Psoas muscle (tissue), 8 donors: ENCODE data around the gene CLEC4D. TPM values are rescaled to one million over a fixed set of nuclear protein-coding genes. Genes with fewer than 3 reads are reported as not detected.
"Not testable (repeated sequence)": the region's sequence is repeated elsewhere in the genome, so short reads cannot be mapped to it uniquely, and the experiment has no call there.

Experiments used
- ATAC-seq, 4 donors: fragments of 200-7000 bp; cut with Tn5 transposase; one replicate each; pipeline ENCODE4 v1.9.1; 2020; ENCODE audit warnings: moderate library complexity in 3 of 4, mild to moderate bottlenecking in 2 of 4
- DNase-seq, 2 donors: peaks; one replicate each; pipeline ENCODE4 v3.0.0-alpha.2; 2020
- H3K27ac ChIP-seq: fragments of 200-600 bp; one replicate; pipeline ENCODE4 v1.8.0; 2022
- H3K27me3 ChIP-seq, 3 donors: fragments of 200-600 bp in 1 of 3; one replicate each; pipeline versions ENCODE4 v1.6.1 to v1.8.0; 2013 to 2022; ENCODE audit warnings: low read length in 2 of 3, mild to moderate bottlenecking in 2 of 3, moderate library complexity in 1 of 3; ENCODE audit not compliant: insufficient read depth in 3 of 3
- H3K36me3 ChIP-seq, 2 donors: fragments of 200-600 bp in 1 of 2; one replicate each; pipeline versions ENCODE4 v1.6.1 to v1.8.0; 2013 to 2022; ENCODE audit warnings: low read depth in 1 of 2, mild to moderate bottlenecking in 1 of 2, moderate library complexity in 1 of 2; ENCODE audit not compliant: insufficient read depth in 1 of 2
- H3K4me1 ChIP-seq: fragments of 200-600 bp; one replicate; pipeline ENCODE4 v1.8.0; 2022
- H3K4me3 ChIP-seq: fragments of 200-600 bp; one replicate; pipeline ENCODE4 v1.8.0; 2022; ENCODE audit warnings: mild to moderate bottlenecking
- H3K9me3 ChIP-seq: fragments of 200-600 bp; one replicate; pipeline ENCODE4 v1.8.0; 2022
- CTCF ChIP-seq: fragments of 200-600 bp; IDR thresholded peaks from one replicate; pipeline ENCODE4 v1.8.0; 2022; ENCODE audit warnings: antibody characterized with exemption
- WGBS, 3 donors: extraction: QIAGEN DNeasy Blood & Tissue Kit; methylation state at CpG; one replicate each; pipeline versions ENCODE4 v1.1.6 to v1.1.7; 2013; 5-methylcytosine and 5-hydroxymethylcytosine counted together
- intact Hi-C, 2 donors: fragments of 100-400 bp; cut with DNase I; formaldehyde crosslinking; loops; one replicate each; pipeline versions ENCODE4 v1.11.0 to v1.14.2; 2022
- polyA plus RNA-seq, 3 donors: library from polyadenylated mRNA; stranded (reverse); fragments of 200-250 nt; gene quantifications; one replicate each; pipeline ENCODE4 v1.2.3, GENCODE V29; 2013
- total RNA-seq, 4 donors: library from RNA; stranded (reverse); fragmentation: NEBNext Ultra II Directional in 2 of 4; extraction: Animal tissue kit (Norgen Biotek cat#: 25700) in 2 of 4; gene quantifications; one replicate each; pipeline versions ENCODE4 v1.2.1 to v1.2.4, GENCODE V29; 2021 to 2023
- donor health status: healthy with polysubstance abuse.
- donor health status: DM: no; HTN: no; CAD: no; lungs with moderate emphysema.
- donor health status: Bipolar disorder and iron deficiency.
- donor health status: healthy.
- donor health status: DM: yes; HTN: yes; CAD: no.
- donor health status: DM: no; HTN: no; CAD: no.
- donor health status: DM: no; HTN: no; CAD: no.
- donor health status: DM: yes; HTN: yes; CAD: no.

CLEC4D gene
- total and polyA plus RNA-seq, 7 donors = 0.09 to 0.34 (median 0.09) TPM; not detected in 4

DNA sequence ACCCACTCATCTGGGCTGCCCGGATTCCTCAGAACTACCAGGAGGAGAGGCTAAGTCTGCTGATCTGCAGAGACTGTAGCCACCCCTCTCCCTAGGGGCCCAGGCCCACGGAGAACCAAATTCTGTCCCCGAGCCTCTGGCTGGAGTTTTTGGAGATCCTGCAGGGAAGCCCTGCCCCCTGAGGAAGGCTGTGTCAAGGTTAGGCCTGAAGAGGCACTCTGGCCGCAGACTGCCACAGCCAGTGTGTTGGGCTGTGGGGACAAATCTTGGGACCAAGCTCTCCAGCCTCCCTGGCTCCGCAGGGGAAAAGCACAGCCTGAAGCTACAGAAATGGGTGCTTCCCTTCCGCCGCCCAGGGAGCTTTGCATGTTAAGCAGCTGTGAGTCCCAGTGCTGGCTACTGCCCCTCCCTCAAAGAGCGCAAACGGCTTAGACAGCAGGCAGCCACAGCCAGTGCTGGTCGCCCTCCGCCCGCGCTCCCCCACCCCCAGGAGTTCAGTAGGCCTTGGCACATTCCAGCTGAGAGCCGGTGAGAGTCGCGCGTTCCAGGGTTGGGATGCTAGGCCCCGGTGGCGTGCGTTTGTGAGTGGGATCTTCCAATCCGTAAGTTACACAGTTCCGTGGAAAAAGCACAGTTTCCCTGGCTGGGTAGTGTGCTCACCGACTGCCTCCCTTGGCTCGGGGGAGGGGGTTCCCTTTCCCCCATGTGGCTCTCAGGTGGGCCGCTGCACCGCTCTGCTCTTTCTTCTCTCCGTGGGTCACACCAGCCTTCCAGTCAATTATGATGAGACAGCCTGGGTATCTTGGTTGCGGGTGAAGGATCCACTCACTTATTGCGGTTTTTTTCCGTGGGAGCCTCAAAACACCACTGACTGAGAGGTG lies 14.2 kb downstream of the CLEC4D start:
- Histone ChIP-seq H3K4me3 (no peak overlapping the region), H3K27ac (no peak overlapping the region), H3K27me3 (no peaks in the 10 kb centered on the region), H3K9me3 (peaks cover 6% of the 10 kb centered on the region), H3K36me3 (no peaks in the 10 kb centered on the region), H3K4me1 (no peaks in the 10 kb centered on the region)
- DNase-seq (no peak), ATAC-seq (no peak)
- intact Hi-C loops = no loop called here
- 71 to 73% (median 71%) methylated on average over 30 of the region's 30 CpGs for WGBS, 3 donors
- no peak for TF ChIP-seq CTCF

GRCh38 chr12:8532045-8532444 lies 18.7 kb downstream of the CLEC4D start:
- Histone ChIP-seq H3K27ac (no peak overlapping the region), H3K9me3 (no peaks in the 10 kb centered on the region), H3K27me3 (no peaks in the 10 kb centered on the region), H3K4me1 (no peaks in the 10 kb centered on the region), H3K4me3 (no peak overlapping the region), H3K36me3 (no peaks in the 10 kb centered on the region)
- no peak for TF ChIP-seq CTCF
- DNase-seq (no peak), ATAC-seq (no peak)
- intact Hi-C loops = no loop called here
- 72 to 75% (median 74%) methylated on average over 7 of the region's 7 CpGs for WGBS, 3 donors

DNA sequence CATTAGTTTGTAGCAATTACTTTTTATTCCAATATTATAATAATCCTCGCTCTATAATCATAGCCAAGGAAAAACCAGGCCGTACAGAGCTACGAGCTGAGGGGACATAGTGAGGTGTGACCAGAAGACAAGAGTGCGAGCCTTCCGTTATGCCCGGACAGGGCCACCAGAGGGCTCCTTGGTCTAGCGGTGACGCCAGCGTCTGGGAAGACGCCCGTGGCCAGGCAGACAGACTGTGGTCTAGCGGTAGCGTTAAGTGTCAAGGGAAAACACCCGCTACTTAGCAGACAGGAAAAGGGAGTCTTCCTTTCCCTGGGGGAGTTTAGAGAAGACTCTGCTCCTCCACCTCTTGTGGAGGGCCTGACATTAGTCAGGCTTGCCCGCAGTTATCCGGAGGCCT lies 24.5 kb downstream of the CLEC4D start:
- WGBS, 3 donors = 79 to 84% (median 81%) methylated on average over 14 to 16 of the region's 16 CpGs
- H3K4me3 ChIP-seq, H3K27ac ChIP-seq, H3K4me1 ChIP-seq, H3K9me3 ChIP-seq, intact Hi-C loops, ATAC-seq, H3K36me3 ChIP-seq, DNase-seq, H3K27me3 ChIP-seq: not testable (repeated sequence)

- H3K4me1 ChIP-seq, DNase-seq, ATAC-seq, H3K36me3 ChIP-seq, H3K4me3 ChIP-seq, H3K27me3 ChIP-seq, H3K27ac ChIP-seq, H3K9me3 ChIP-seq: not testable (repeated sequence)
- intact Hi-C loops = loop anchor here (10.0 kb wide), 1 partner anchor 504 kb away; no protein-coding TSS in a partner anchor
- WGBS, 3 donors = 40 to 56% (median 40%) methylated on average over 4 of the region's 4 CpGs
Measured at GRCh38 chr12:8540831-8541230, 27.5 kb downstream of the CLEC4D start, which contains the start of gene CLEC4E. Gene CLEC4E (minus strand): TSS chr12:8540905. CDS start chr12:8540797, 108 bp downstream.

DNA sequence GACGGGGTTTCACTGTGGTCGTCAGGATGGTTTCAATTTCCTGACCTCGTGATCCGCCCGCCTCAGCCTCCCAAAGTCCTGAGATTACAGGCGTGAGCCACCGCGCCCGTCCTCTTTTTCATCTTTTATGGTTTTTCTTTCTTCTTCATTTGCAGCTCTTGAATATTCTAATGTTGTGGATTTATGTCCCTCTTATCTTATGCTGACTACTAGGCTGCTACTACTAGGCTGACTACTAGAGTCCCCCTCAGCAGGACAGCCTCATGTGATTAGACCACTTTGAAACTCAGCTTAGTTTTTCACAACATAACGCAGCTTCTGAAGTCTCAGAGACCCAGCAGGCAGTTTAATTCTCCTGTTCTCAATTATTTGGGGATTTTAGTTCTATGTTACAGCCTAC lies 28.3 kb downstream of the CLEC4D start:
- 83 to 89% (median 86%) methylated on average over 10 of the region's 10 CpGs for WGBS, 3 donors
- Histone ChIP-seq H3K4me3 (no peak overlapping the region), H3K36me3 (no peaks in the 10 kb centered on the region), H3K27ac (no peak overlapping the region), H3K4me1 (no peaks in the 10 kb centered on the region), H3K27me3 (no peaks in the 10 kb centered on the region), H3K9me3 (no peaks in the 10 kb centered on the region)
- ATAC-seq (no peak), DNase-seq (no peak)
- intact Hi-C loops = loop anchor here (10.0 kb wide), 1 partner anchor 503 kb away; no protein-coding TSS in a partner anchor
- no peak for TF ChIP-seq CTCF
